ENCODE data around the gene SNX10.
A peak's percentile ranks its signal among the peaks of the same experiment; 100 is the strongest.

SNX10 gene

GRCh38 chr7:26337232-26337865, 45.7 kb downstream of the SNX10 start:
- no peak for DNase-seq

- DNase-seq = no peak
Measured at GRCh38 chr7:26340476-26341018, 48.9 kb downstream of the SNX10 start.

- DNase-seq = no peak
Measured at GRCh38 chr7:26343320-26343832, 51.7 kb downstream of the SNX10 start.

- no peak for DNase-seq
Measured at GRCh38 chr7:26343837-26344236, 52.2 kb downstream of the SNX10 start.

- DNase-seq = no peak
Measured at GRCh38 chr7:26345202-26345601, 53.5 kb downstream of the SNX10 start.

- no peak for DNase-seq
Measured at GRCh38 chr7:26345837-26346236, 54.2 kb downstream of the SNX10 start.

GRCh38 chr7:26346611-26347203, 55.0 kb downstream of the SNX10 start:
- no peak for DNase-seq

GRCh38 chr7:26348234-26348851, 56.7 kb downstream of the SNX10 start:
- DNase-seq = no peak

GRCh38 chr7:26349005-26349915, 57.6 kb downstream of the SNX10 start:
- DNase-seq = no peak

GRCh38 chr7:26351171-26351570, 59.5 kb downstream of the SNX10 start:
- no peak for DNase-seq

- no peak for DNase-seq
Measured at GRCh38 chr7:26356229-26356628, 64.6 kb downstream of the SNX10 start.

GRCh38 chr7:26356929-26357798, 65.5 kb downstream of the SNX10 start:
- no peak for DNase-seq

- DNase-seq = no peak
Measured at GRCh38 chr7:26357799-26358151, 66.1 kb downstream of the SNX10 start.

- DNase-seq = no peak
Measured at GRCh38 chr7:26360650-26361049, 69.0 kb downstream of the SNX10 start.

- no peak for DNase-seq
Measured at GRCh38 chr7:26361637-26362036, 70.0 kb downstream of the SNX10 start.

GRCh38 chr7:26363465-26363864, 71.8 kb downstream of the SNX10 start:
- DNase-seq = no peak

- DNase-seq = peak; percentile 37
Measured at GRCh38 chr7:26365077-26365900, 73.6 kb downstream of the SNX10 start.

GRCh38 chr7:26365901-26366275, 74.2 kb downstream of the SNX10 start:
- no peak for DNase-seq

GRCh38 chr7:26367219-26367711, 75.6 kb downstream of the SNX10 start:
- DNase-seq = no peak

GRCh38 chr7:26368542-26368941, 76.9 kb downstream of the SNX10 start:
- no peak for DNase-seq

GRCh38 chr7:26369593-26369992, 77.9 kb downstream of the SNX10 start:
- DNase-seq = peak; percentile 26

All from effector CD4-positive, alpha-beta T cell (primary cell).